Measurements from ENCODE around the gene TXNDC5. TPM values are rescaled to one million over a fixed set of nuclear protein-coding genes. Genes with fewer than 3 reads are reported as not detected.
"Not testable (repeated sequence)": the region's sequence is repeated elsewhere in the genome, so short reads cannot be mapped to it uniquely, and the experiment has no call there.

Gene TXNDC5
- total RNA-seq, 1 donor from 2014 or later: 193 TPM

DNA sequence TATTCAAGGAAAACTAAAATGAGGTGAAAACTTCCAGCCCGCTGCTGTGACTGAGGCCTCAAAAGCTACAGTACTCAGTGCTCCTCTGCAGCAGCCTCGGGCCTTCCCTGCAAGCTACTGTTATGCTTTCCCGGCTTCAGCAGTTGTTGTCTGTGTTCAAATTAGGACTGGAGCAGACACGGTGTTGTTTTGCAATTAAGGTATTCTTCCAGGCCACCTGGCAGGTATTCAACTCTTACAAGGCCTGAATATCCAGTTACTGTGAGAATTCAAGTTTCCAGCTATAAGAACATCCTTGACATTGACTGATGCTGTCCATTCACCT, 10.7 kb downstream of the TXNDC5 start:
- peaks cover 23% of the 10 kb centered on the region for H3K36me3 Mint-ChIP-seq (ENCODE audit: low read depth, unreplicated experiment)
- FAIRE-seq (no peak), DNase-seq (ENCODE audit: low read depth) (no peak)
- H2AFZ ChIP-seq (ENCODE audit: low read depth, low read length): no peak overlapping the region
- H3K9ac ChIP-seq (ENCODE audit: low read length): no peak overlapping the region
- H3K4me3 ChIP-seq (ENCODE audit: insufficient read depth, low read depth, low read length): no peak overlapping the region
- H3K27me3 ChIP-seq (ENCODE audit: insufficient read depth, low read length): no peaks in the 10 kb centered on the region
- no peaks in the 10 kb centered on the region for H3K4me1 ChIP-seq (ENCODE audit: insufficient read depth, low read length)
- H3K27ac Mint-ChIP-seq (ENCODE audit: unreplicated experiment): no peak overlapping the region
- no peak overlapping the region for H3K4me2 ChIP-seq (ENCODE audit: low read length)
- H3K36me3 ChIP-seq (ENCODE audit: insufficient read depth, low read length): peaks cover 87% of the 10 kb centered on the region
- TF ChIP-seq, protein P1, sequence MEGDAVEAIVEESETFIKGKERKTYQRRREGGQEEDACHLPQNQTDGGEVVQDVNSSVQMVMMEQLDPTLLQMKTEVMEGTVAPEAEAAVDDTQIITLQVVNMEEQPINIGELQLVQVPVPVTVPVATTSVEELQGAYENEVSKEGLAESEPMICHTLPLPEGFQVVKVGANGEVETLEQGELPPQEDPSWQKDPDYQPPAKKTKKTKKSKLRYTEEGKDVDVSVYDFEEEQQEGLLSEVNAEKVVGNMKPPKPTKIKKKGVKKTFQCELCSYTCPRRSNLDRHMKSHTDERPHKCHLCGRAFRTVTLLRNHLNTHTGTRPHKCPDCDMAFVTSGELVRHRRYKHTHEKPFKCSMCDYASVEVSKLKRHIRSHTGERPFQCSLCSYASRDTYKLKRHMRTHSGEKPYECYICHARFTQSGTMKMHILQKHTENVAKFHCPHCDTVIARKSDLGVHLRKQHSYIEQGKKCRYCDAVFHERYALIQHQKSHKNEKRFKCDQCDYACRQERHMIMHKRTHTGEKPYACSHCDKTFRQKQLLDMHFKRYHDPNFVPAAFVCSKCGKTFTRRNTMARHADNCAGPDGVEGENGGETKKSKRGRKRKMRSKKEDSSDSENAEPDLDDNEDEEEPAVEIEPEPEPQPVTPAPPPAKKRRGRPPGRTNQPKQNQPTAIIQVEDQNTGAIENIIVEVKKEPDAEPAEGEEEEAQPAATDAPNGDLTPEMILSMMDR (IDR thresholded peaks at IDR 0.05; ENCODE audit: insufficient read depth, low read depth, low read length): no peak
- no peak for TF ChIP-seq EZH2 (IDR thresholded peaks at IDR 0.05; ENCODE audit: insufficient read depth, low read length)
- no peaks in the 10 kb centered on the region for H3K27me3 Mint-ChIP-seq (ENCODE audit: low read depth, unreplicated experiment)
- H3K9me3 Mint-ChIP-seq (ENCODE audit: unreplicated experiment): peaks cover 2% of the 10 kb centered on the region
- H3K4me3 Mint-ChIP-seq (ENCODE audit: unreplicated experiment): no peak overlapping the region
- peaks cover 94% of the 10 kb centered on the region for H4K20me1 ChIP-seq (ENCODE audit: insufficient read depth, low read length)
- H3K27ac ChIP-seq (ENCODE audit: low read depth, low read length): no peak overlapping the region
- no peaks in the 10 kb centered on the region for H3K9me3 ChIP-seq (ENCODE audit: insufficient read depth, low read depth, low read length)
- no peaks in the 10 kb centered on the region for H3K4me1 Mint-ChIP-seq (ENCODE audit: low read depth, unreplicated experiment)
- peaks cover 40% of the 10 kb centered on the region for H3K79me2 ChIP-seq (ENCODE audit: insufficient read depth, low read length)

DNA sequence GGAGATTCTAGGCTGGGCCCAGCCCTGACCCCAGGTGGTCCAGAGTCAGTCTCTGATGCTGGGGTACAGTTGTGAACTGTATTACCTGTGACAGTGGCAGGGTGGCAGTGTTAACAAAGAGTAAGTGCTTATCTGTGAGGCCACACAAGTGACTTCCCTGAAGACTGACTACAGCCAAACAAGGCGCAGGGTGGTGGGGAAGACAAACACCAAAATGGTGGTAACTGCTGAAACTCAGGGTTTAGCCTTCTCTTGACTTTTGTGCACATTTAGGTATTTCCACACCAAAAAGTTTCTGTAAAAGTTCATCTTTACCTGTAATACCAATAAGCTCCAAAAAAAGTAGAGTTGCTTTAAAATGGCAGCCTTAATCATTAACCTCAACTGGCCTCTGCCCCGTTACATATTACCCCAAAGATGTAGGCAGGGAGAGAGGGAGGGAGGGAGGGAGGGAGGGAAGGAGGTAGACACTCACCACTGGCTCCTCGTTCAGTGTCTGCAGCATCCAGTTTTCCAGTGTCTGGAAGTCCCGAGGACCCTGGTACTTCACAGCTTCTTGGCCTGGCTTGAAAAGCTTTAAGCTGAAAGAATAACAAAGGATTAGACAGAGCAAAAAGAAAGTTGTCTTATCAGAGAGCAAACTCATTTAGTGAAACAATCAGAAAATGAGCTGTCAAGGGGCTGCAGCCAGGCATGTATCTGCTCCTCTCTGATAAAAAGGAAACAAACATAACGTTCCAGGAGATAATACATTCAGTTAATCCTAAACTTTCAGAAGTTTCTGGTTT, 11.3 kb downstream of the TXNDC5 start:
- Histone ChIP-seq H2AFZ (ENCODE audit: low read depth, low read length) (no peak overlapping the region), H3K4me1 (ENCODE audit: insufficient read depth, low read length) (no peaks in the 10 kb centered on the region), H4K20me1 (ENCODE audit: insufficient read depth, low read length) (peaks cover 90% of the 10 kb centered on the region), H3K9me3 (ENCODE audit: insufficient read depth, low read depth, low read length) (no peaks in the 10 kb centered on the region), H3K36me3 (ENCODE audit: insufficient read depth, low read length) (peaks cover 88% of the 10 kb centered on the region), H3K4me2 (ENCODE audit: low read length) (no peak overlapping the region), H3K4me3 (ENCODE audit: insufficient read depth, low read depth, low read length) (no peak overlapping the region), H3K27ac (ENCODE audit: low read depth, low read length) (no peak overlapping the region), H3K27me3 (ENCODE audit: insufficient read depth, low read length) (no peaks in the 10 kb centered on the region), H3K79me2 (ENCODE audit: insufficient read depth, low read length) (peaks cover 34% of the 10 kb centered on the region), H3K9ac (ENCODE audit: low read length) (no peak overlapping the region)
- Mint-ChIP-seq H3K27ac (ENCODE audit: unreplicated experiment) (no peak overlapping the region), H3K4me1 (ENCODE audit: low read depth, unreplicated experiment) (no peaks in the 10 kb centered on the region), H3K4me3 (ENCODE audit: unreplicated experiment) (no peak overlapping the region), H3K9me3 (ENCODE audit: unreplicated experiment) (no peaks in the 10 kb centered on the region), H3K27me3 (ENCODE audit: low read depth, unreplicated experiment) (no peaks in the 10 kb centered on the region), H3K36me3 (ENCODE audit: low read depth, unreplicated experiment) (peaks cover 22% of the 10 kb centered on the region)
- TF ChIP-seq, protein P1 (IDR thresholded peaks at IDR 0.05; ENCODE audit: insufficient read depth, low read depth, low read length): no peak
- TF ChIP-seq EZH2 (IDR thresholded peaks at IDR 0.05; ENCODE audit: insufficient read depth, low read length): no peak
- FAIRE-seq (no peak), DNase-seq (ENCODE audit: low read depth) (no peak)

DNA sequence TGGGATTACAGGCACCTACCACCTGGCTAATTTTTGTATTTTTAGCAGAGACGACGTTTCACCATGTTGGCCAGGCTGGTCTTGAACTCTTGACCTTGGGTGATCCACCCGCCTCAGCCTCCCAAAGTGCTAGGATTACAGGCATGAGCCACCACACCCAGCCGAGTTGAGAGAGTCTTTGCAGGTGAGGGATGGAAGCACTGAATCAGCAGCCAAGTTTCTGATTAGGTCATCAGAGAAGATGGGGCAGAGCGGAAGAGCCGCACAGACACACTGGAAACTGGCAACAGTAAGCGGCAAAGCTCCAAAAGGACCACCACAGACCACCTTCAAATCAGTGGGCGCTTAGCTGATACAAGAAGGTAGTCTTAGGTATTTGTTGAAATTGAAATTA, 12.4 kb downstream of the TXNDC5 start:
- H4K20me1 ChIP-seq (ENCODE audit: insufficient read depth, low read length): peaks cover 83% of the 10 kb centered on the region
- H3K36me3 ChIP-seq (ENCODE audit: insufficient read depth, low read length): peaks cover 88% of the 10 kb centered on the region
- not testable (repeated sequence) for H3K9me3 Mint-ChIP-seq (ENCODE audit: unreplicated experiment); DNase-seq (ENCODE audit: low read depth); H3K27ac ChIP-seq (ENCODE audit: low read depth, low read length); H3K9me3 ChIP-seq (ENCODE audit: insufficient read depth, low read depth, low read length); H3K27me3 Mint-ChIP-seq (ENCODE audit: low read depth, unreplicated experiment); H3K4me1 ChIP-seq (ENCODE audit: insufficient read depth, low read length); H3K9ac ChIP-seq (ENCODE audit: low read length); H3K27me3 ChIP-seq (ENCODE audit: insufficient read depth, low read length); FAIRE-seq; H3K4me3 Mint-ChIP-seq (ENCODE audit: unreplicated experiment); H3K4me1 Mint-ChIP-seq (ENCODE audit: low read depth, unreplicated experiment); H3K4me2 ChIP-seq (ENCODE audit: low read length); H3K27ac Mint-ChIP-seq (ENCODE audit: unreplicated experiment); H2AFZ ChIP-seq (ENCODE audit: low read depth, low read length); H3K4me3 ChIP-seq (ENCODE audit: insufficient read depth, low read depth, low read length)
- H3K36me3 Mint-ChIP-seq (ENCODE audit: low read depth, unreplicated experiment): peaks cover 29% of the 10 kb centered on the region
- H3K79me2 ChIP-seq (ENCODE audit: insufficient read depth, low read length): peaks cover 25% of the 10 kb centered on the region
